ENCODE results near the gene PLCG1.

DNA sequence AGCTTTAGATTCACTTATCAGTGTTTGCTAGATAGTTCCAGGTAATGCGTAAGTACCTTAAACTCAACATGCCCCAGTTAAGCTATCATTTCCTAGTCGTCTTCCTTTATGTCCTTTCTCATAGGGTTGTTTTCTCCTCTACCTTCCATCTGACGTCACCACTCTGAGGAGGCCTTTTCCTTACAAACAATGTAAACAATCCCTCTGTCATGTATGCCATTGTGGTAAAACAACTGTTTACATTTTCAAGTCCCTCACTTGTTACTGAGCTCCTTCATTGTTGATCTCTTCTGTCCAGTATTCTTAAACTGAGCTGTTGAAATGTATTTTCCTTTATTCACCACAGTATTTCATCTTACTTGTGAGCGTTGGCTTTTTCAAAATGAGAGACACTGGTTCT is 45.4 kb upstream of the PLCG1 start:
- TF ChIP-seq, protein P1, sequence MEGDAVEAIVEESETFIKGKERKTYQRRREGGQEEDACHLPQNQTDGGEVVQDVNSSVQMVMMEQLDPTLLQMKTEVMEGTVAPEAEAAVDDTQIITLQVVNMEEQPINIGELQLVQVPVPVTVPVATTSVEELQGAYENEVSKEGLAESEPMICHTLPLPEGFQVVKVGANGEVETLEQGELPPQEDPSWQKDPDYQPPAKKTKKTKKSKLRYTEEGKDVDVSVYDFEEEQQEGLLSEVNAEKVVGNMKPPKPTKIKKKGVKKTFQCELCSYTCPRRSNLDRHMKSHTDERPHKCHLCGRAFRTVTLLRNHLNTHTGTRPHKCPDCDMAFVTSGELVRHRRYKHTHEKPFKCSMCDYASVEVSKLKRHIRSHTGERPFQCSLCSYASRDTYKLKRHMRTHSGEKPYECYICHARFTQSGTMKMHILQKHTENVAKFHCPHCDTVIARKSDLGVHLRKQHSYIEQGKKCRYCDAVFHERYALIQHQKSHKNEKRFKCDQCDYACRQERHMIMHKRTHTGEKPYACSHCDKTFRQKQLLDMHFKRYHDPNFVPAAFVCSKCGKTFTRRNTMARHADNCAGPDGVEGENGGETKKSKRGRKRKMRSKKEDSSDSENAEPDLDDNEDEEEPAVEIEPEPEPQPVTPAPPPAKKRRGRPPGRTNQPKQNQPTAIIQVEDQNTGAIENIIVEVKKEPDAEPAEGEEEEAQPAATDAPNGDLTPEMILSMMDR (IDR thresholded peaks at IDR 0.05), result no peak
- TF ChIP-seq POLR2A (IDR thresholded peaks at IDR 0.05) (no peak), POLR2AphosphoS5 (IDR thresholded peaks at IDR 0.05) (no peak), EP300 (IDR thresholded peaks at IDR 0.05) (no peak)

Measured in upper lobe of left lung (tissue), 4 donors.